ENCODE measurements around the gene PRR23C.

PRR23C gene

DNA sequence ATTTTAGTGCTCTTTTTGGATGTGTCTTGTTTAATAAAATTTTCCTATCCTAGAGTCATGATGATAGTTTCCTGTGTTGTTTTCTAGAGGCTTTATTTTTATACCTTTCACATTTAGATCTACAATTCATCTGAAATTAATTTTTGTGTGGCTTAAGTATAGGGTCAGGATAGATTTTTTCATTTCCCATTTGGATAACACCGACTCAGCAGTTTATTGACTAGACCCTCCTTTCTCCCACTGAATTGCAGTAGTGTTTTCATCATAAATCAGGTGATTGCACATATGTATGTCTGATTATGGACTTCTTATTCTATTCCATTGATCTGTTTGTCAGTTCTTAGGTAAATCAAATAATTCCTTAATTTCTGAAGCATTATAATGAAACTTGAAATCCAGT lies 49.0 kb downstream of the PRR23C start:
- no peak for DNase-seq (ENCODE audit: extremely low spot score)
- TF ChIP-seq CTCF (IDR thresholded peaks at IDR 0.05; ENCODE audit: control extremely low read depth, extremely low read depth, low read depth, missing control alignments), result no peak
- CTCF ChIA-PET, result no interaction called here
- POLR2A ChIA-PET, result no interaction called here

All from GM10248 (cell line).